ENCODE measurements around the gene DRG1. TPM values are rescaled to one million over a fixed set of nuclear protein-coding genes. Genes with fewer than 3 reads are reported as not detected.

Gene DRG1
- total and polyA plus RNA-seq, 10 of the 15 experiments (the other 5 are each of a cell fraction or from before 2014, with no cell fraction given), result 59.7 to 147 (median 85.8) TPM

DNA sequence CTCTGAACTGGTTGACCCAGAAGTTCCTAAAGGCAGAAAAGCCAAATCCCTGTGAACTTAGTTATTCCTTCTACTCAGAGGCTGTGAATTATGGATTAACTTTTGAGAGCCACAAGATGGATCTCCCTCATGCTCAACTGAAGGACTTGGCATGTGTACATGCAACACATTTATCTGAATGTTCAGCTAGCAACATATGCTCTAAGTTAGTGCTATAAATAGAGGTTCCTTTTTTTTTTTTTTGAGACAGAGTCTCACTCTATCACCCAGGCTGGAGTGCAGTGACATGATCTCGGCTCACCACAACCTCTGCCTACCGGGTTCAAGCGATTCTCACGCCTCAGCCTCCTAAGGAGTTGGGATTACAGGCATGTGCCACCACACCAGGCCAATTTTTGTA lies 50.1 kb downstream of the DRG1 start:
- Histone ChIP-seq H3K27me3 (replicated peaks in 1 of 2; ENCODE audit: control insufficient read depth in 2 of 2, insufficient read depth in 2 of 2, low read length in 1 of 2) (no peaks in the 10 kb centered on the region), H3K4me3 (no peak overlapping the region), H3K9me3 (replicated peaks; ENCODE audit: control insufficient read depth, insufficient read depth, low read length) (no peaks in the 10 kb centered on the region), H3K79me2 (ENCODE audit: control insufficient read depth, insufficient read depth, low read length) (no peaks in the 10 kb centered on the region), H4K20me1 (ENCODE audit: control insufficient read depth, insufficient read depth) (no peaks in the 10 kb centered on the region), H3K4me1 (ENCODE audit: control insufficient read depth, insufficient read depth, low read length) (peaks cover 6% of the 10 kb centered on the region), H3K27ac (ENCODE audit: control insufficient read depth, insufficient read depth) (0 out of 2 replicates have a peak overlapping the region, but pooled peaks have one; percentile 28), H3K4me2 (ENCODE audit: control insufficient read depth, insufficient read depth) (no peak overlapping the region), H3K9ac (ENCODE audit: control insufficient read depth, insufficient read depth, low read length) (no peak overlapping the region), H2AFZ (ENCODE audit: control insufficient read depth, low read depth, low read length) (no peak overlapping the region), H3K36me3 (ENCODE audit: control insufficient read depth in 2 of 2, insufficient read depth in 2 of 2, low read length in 1 of 2) (peaks cover 12 to 38% of the 10 kb centered on the region in 2 experiments)
- ChIA-PET SMC1A (ENCODE audit: uncharacterized antibody, unreplicated experiment) (no interaction called here), RAD21 (ENCODE audit: unreplicated experiment) (no interaction called here), POLR2A (no interaction called here), CTCF (interaction anchor here (1.1 kb wide), 1 partner anchor 107 kb away, joined by 3 read pairs; no protein-coding TSS in a partner anchor)
- no peak for TF ChIP-seq GABPA (IDR thresholded peaks at IDR 0.05; ENCODE audit: low read depth)
- TF ChIP-seq LARP7 (IDR thresholded peaks at IDR 0.05), result no peak
- no peak for TF ChIP-seq RAD51 (IDR thresholded peaks at IDR 0.05)
- no peak for TF ChIP-seq NR2C1 (IDR thresholded peaks at IDR 0.05)
- no peak for TF ChIP-seq CBX5 (IDR thresholded peaks at IDR 0.05; ENCODE audit: low read depth)
- TF ChIP-seq, protein P1, sequence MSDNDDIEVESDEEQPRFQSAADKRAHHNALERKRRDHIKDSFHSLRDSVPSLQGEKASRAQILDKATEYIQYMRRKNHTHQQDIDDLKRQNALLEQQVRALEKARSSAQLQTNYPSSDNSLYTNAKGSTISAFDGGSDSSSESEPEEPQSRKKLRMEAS (IDR thresholded peaks at IDR 0.05; ENCODE audit: low read depth, low read length), result no peak
- TF ChIP-seq, protein P2, sequence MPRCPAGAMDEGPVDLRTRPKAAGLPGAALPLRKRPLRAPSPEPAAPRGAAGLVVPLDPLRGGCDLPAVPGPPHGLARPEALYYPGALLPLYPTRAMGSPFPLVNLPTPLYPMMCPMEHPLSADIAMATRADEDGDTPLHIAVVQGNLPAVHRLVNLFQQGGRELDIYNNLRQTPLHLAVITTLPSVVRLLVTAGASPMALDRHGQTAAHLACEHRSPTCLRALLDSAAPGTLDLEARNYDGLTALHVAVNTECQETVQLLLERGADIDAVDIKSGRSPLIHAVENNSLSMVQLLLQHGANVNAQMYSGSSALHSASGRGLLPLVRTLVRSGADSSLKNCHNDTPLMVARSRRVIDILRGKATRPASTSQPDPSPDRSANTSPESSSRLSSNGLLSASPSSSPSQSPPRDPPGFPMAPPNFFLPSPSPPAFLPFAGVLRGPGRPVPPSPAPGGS (IDR thresholded peaks at IDR 0.05; ENCODE audit: borderline replicate concordance, insufficient read depth, low read depth, low read length, poor library complexity, severe bottlenecking), result no peak
- TF ChIP-seq CBX3 (IDR thresholded peaks at IDR 0.05; ENCODE audit: borderline replicate concordance, low read depth), result no peak
- no peak for TF ChIP-seq IKZF2 (IDR thresholded peaks at IDR 0.05)
- no peak for TF ChIP-seq ZNF622 (IDR thresholded peaks at IDR 0.05)
- no peak for TF ChIP-seq RB1 (IDR thresholded peaks at IDR 0.05; ENCODE audit: borderline replicate concordance)
- no peak for FAIRE-seq
- WGBS (ENCODE audit: insufficient coverage, insufficient replicate concordance, low lambda C conversion rate, missing lambda C conversion rate), result 63% methylated on average over 2 of the region's 4 CpGs
- intact Hi-C loops (cut with micrococcal nuclease; ENCODE audit: unreplicated experiment) (no loop called here), in situ Hi-C loops (cut with MboI) (no loop called here)
- no TSS peak for BruUV-seq (replicated peaks)
- ATAC-seq, result no peak
- DNase-seq (ENCODE audit: low read depth, low spot score), result no peak
